SK-N-SH (cell line): ENCODE measurements around the gene SPTBN1. TPM values are rescaled to one million over a fixed set of nuclear protein-coding genes. Genes with fewer than 3 reads are reported as not detected.
"Not testable (repeated sequence)": the region's sequence is repeated elsewhere in the genome, so short reads cannot be mapped to it uniquely, and the experiment has no call there.

Source experiments
- CTCF ChIA-PET: fragments of 300-600, 350-600 bp; formaldehyde crosslinking; extraction: SDS; loops from one replicate; lab custom pipeline; 2021; lab: Yijun Ruan, JAX
- POLR2A ChIA-PET: fragments of 350-600 bp; sonication (Branson Sonifier 250); formaldehyde crosslinking; extraction: SDS; loops from one replicate; lab custom pipeline; 2020; ENCODE audit warnings: antibody characterized with exemption, inconsistent platforms; lab: Yijun Ruan, JAX
- DNase-seq: peaks from one replicate; pipeline ENCODE4 v3.0.0; 2012
- H2AFZ ChIP-seq: fragments of 200-600 bp; sonication (generic); 2 replicates; pipeline ENCODE4 v1.8.1; 2016; ENCODE audit warnings: antibody characterized with exemption, mild to moderate bottlenecking, low read depth
- H3F3A ChIP-seq: fragments of 200-600 bp; sonication (generic); replicated peaks from 2 replicates; pipeline ENCODE3; 2016; ENCODE audit warnings: antibody characterized with exemption, mild to moderate bottlenecking; ENCODE audit not compliant: insufficient read depth
- H3K27ac ChIP-seq, 2 experiments: fragments of 200-500 bp in 1 of 2; fragments of 200-600 bp in 1 of 2; sonication (Bioruptor generic) in 1 of 2; sonication (generic), shearing (Covaris generic) in 1 of 2; 2 replicates each; pipeline versions ENCODE4 v1.5.1 to v1.6.1; 2014 to 2016; ENCODE audit warnings: low read depth in 2 of 2, inconsistent platforms in 1 of 2, low read length in 1 of 2, mild to moderate bottlenecking in 1 of 2, mixed read lengths in 1 of 2
- H3K27me3 ChIP-seq: fragments of 200-600 bp; sonication (generic), shearing (Covaris generic); 2 replicates; pipeline ENCODE4 v1.6.1; 2016; ENCODE audit warnings: mixed run types; ENCODE audit not compliant: insufficient read depth
- H3K36me3 ChIP-seq, 2 experiments: fragments of 200-500 bp in 1 of 2; fragments of 200-600 bp in 1 of 2; sonication (Bioruptor generic) in 1 of 2; sonication (generic) in 1 of 2; replicated peaks in 1 of 2; 2 replicates each; pipeline versions ENCODE3 to v1.5.1; 2014 to 2016; ENCODE audit warnings: low read length in 1 of 2, mild to moderate bottlenecking in 1 of 2; ENCODE audit not compliant: insufficient read depth in 2 of 2, control insufficient read depth in 1 of 2
- H3K4me1 ChIP-seq, 2 experiments: fragments of 200-500 bp in 1 of 2; fragments of 200-600 bp in 1 of 2; sonication (Bioruptor generic) in 1 of 2; sonication (generic), shearing (Covaris generic) in 1 of 2; 2 replicates each; pipeline versions ENCODE4 v1.5.1 to v1.6.1; 2014 to 2016; ENCODE audit warnings: low read depth in 1 of 2, low read length in 1 of 2, mixed run types in 1 of 2; ENCODE audit not compliant: insufficient read depth in 2 of 2, control insufficient read depth in 1 of 2
- H3K4me2 ChIP-seq: fragments of 200-600 bp; sonication (generic), shearing (Covaris generic); 2 replicates; pipeline ENCODE4 v1.6.1; 2017; ENCODE audit warnings: mixed run types
- H3K4me3 ChIP-seq, 2 experiments: fragments of 200-500 bp in 1 of 2; fragments of 200-600 bp in 1 of 2; sonication (Bioruptor generic) in 1 of 2; sonication (generic), shearing (Covaris generic) in 1 of 2; 2 replicates each; pipeline versions ENCODE4 v1.5.1 to v1.8.1; 2014 to 2016; ENCODE audit warnings: low read depth in 2 of 2, inconsistent platforms in 1 of 2, low read length in 1 of 2, mild to moderate bottlenecking in 1 of 2, mixed read lengths in 1 of 2, moderate library complexity in 1 of 2
- H3K79me2 ChIP-seq: fragments of 200-600 bp; sonication (generic); 2 replicates; pipeline ENCODE4 v1.8.1; 2017; ENCODE audit warnings: mild to moderate bottlenecking; ENCODE audit not compliant: insufficient read depth
- H3K9ac ChIP-seq: fragments of 200-600 bp; sonication (generic); 2 replicates; pipeline ENCODE4 v1.6.1; 2017; ENCODE audit warnings: mixed run types
- H3K9me2 ChIP-seq: fragments of 200-600 bp; sonication (generic); 2 replicates; pipeline ENCODE4 v1.6.1; 2017; ENCODE audit warnings: mixed run types
- H3K9me3 ChIP-seq: fragments of 200-600 bp; sonication (generic); 2 replicates; pipeline ENCODE4 v1.6.1; 2017; ENCODE audit warnings: mixed run types, mild to moderate bottlenecking, moderate library complexity
- H4K20me1 ChIP-seq: fragments of 200-600 bp; sonication (generic); 2 replicates; pipeline ENCODE4 v1.6.1; 2017; ENCODE audit warnings: mild to moderate bottlenecking, mixed run types; ENCODE audit not compliant: insufficient read depth
- EP300 ChIP-seq, 2 experiments: IDR thresholded peaks; 2 replicates each; pipeline versions ENCODE4 v1.4.0 to v1.6.1; 2012; ENCODE audit warnings: borderline replicate concordance in 1 of 2, low read depth in 1 of 2, low read length in 1 of 2
- FOSL2 ChIP-seq: IDR thresholded peaks from 2 replicates; pipeline ENCODE4 v1.4.0; 2012; ENCODE audit warnings: low read depth, mild to moderate bottlenecking, moderate library complexity, borderline replicate concordance
- FOXJ3 ChIP-seq: sonication (generic); formaldehyde crosslinking; IDR thresholded peaks from 2 replicates; pipeline ENCODE4 v1.5.1; 2020; ENCODE audit warnings: mild to moderate bottlenecking, missing genetic modification reagents
- GATA2 ChIP-seq: sonication (generic); formaldehyde crosslinking; IDR thresholded peaks from 2 replicates; pipeline ENCODE4 v1.5.0; 2020; ENCODE audit warnings: mild to moderate bottlenecking, missing genetic modification reagents
- JUND ChIP-seq: IDR thresholded peaks from 2 replicates; pipeline ENCODE4 v1.4.0; 2012
- MEF2A ChIP-seq: IDR thresholded peaks from 2 replicates; pipeline ENCODE4 v1.4.0; 2012; ENCODE audit warnings: low read depth, borderline replicate concordance
- MXI1 ChIP-seq: IDR thresholded peaks from 2 replicates; pipeline ENCODE4 v1.6.1; 2012; ENCODE audit warnings: mild to moderate bottlenecking, low read depth, low read length, improper control_type of control experiment
- PBX3 ChIP-seq: IDR thresholded peaks from 2 replicates; pipeline ENCODE4; 2012
- POLR2AphosphoS5 ChIP-seq: IDR thresholded peaks from 2 replicates; pipeline ENCODE4 v1.6.1; 2012; ENCODE audit warnings: low read depth, low read length
- RCOR1 ChIP-seq: fragments of 150-350 bp; IDR thresholded peaks from 2 replicates; pipeline ENCODE4 v1.6.1; 2017; ENCODE audit warnings: antibody characterized with exemption, low read length
- RFX5 ChIP-seq: IDR thresholded peaks from 2 replicates; pipeline ENCODE4 v1.6.1; 2012; ENCODE audit warnings: mild to moderate bottlenecking, improper control_type of control experiment, low read length
- RXRA ChIP-seq: IDR thresholded peaks from 2 replicates; pipeline ENCODE4 v1.4.0; 2012; ENCODE audit warnings: low read depth, mild to moderate bottlenecking, borderline replicate concordance
- TCF12 ChIP-seq: IDR thresholded peaks from 2 replicates; pipeline ENCODE4 v1.4.0; 2012
- WGBS: methylation state at CpG from one replicate; pipeline ENCODE4 v1.1.6; 2017; ENCODE audit warnings: low lambda C conversion rate; 5-methylcytosine and 5-hydroxymethylcytosine counted together
- polyA plus RNA-seq, 3 experiments: library from polyadenylated mRNA; depleted of rRNA; stranded (reverse); fragments of >200 nt; gene quantifications; 2 replicates each; pipeline ENCODE4 v1.2.3, GENCODE V29; 2012
- TF ChIP-seq, protein P1 (sequence below): fragments of 150-350 bp; IDR thresholded peaks from 2 replicates; pipeline ENCODE4 v1.6.1; 2016; ENCODE audit warnings: mild to moderate bottlenecking, low read depth, low read length

The SPTBN1 gene
- polyA plus RNA-seq, 1 of the 3 experiments (the other 2 are of a cell fraction): 29.1 TPM

- Histone ChIP-seq H3K9me3 (no peaks in the 10 kb centered on the region), H3K9me2 (no peaks in the 10 kb centered on the region), H3F3A (no peaks in the 10 kb centered on the region), H3K9ac (no peak overlapping the region), H3K36me3 (no peaks in the 10 kb centered on the region), H2AFZ (no peak overlapping the region), H3K4me3 (no peak overlapping the region), H3K27me3 (no peaks in the 10 kb centered on the region), H3K4me2 (no peak overlapping the region), H4K20me1 (peaks cover 58% of the 10 kb centered on the region), H3K27ac (no peak overlapping the region), H3K79me2 (peaks cover 92% of the 10 kb centered on the region), H3K4me1 (peaks cover 0 to 28% of the 10 kb centered on the region in 2 experiments; a peak in 2 of 4 replicates)
- 80% methylated on average over 2 of the region's 2 CpGs for WGBS
- DNase-seq: no peak
- ChIA-PET POLR2A (no interaction called here), CTCF (interaction anchor here (1.0 to 2.3 kb wide), 4 partner anchors 18 to 398 kb away, joined by 3 to 8 read pairs (median 3); no protein-coding TSS in a partner anchor)
- TF ChIP-seq PBX3: no peak
- no peak for TF ChIP-seq TCF12
These were observed 48.7 kb downstream of the SPTBN1 start for GRCh38 chr2:54504866-54505265.

DNA sequence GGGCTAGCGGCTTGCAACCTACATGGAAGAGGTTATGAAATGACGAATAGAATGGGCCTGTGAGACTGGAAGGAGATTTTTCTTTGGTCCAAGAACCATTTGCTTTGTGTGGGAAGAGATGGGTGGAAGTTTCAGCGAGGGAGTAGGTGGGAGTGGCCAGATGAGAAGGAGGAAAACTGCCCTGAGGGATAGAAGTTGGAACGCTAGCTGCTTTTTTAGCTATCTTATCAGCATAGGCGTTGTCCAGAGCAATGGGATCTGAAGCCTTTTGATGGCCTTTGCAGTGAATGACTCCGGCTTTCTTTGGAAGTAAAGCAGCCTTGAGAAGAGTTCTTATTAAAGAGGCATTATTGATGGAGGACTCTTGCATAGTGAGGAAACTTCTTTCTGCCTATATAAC lies 52.4 kb downstream of the SPTBN1 start:
- ChIA-PET POLR2A (no interaction called here), CTCF (interaction anchor here (1.0 kb wide), 1 partner anchor 302 kb away, joined by 3 read pairs; no protein-coding TSS in a partner anchor)
- H3K9ac ChIP-seq: no peak overlapping the region
- H3K27me3 ChIP-seq: no peaks in the 10 kb centered on the region
- H3K27ac ChIP-seq: no peak overlapping the region
- H3K79me2 ChIP-seq: peaks cover 92% of the 10 kb centered on the region
- WGBS: 95% methylated on average over 6 of the region's 6 CpGs
- no peaks in the 10 kb centered on the region for H3F3A ChIP-seq
- TF ChIP-seq GATA2 (CRISPR knock-in tag) (no peak), RCOR1 (no peak), RXRA (no peak), MXI1 (no peak), JUND (no peak), RFX5 (no peak), FOSL2 (no peak), POLR2AphosphoS5 (no peak), FOXJ3 (no peak), EP300 (IDR thresholded peaks at IDR 0.05; ENCODE audit: borderline replicate concordance in 1 of 2, low read depth in 1 of 2, low read length in 1 of 2) (no peak), MEF2A (no peak)
- TF ChIP-seq, protein P1, sequence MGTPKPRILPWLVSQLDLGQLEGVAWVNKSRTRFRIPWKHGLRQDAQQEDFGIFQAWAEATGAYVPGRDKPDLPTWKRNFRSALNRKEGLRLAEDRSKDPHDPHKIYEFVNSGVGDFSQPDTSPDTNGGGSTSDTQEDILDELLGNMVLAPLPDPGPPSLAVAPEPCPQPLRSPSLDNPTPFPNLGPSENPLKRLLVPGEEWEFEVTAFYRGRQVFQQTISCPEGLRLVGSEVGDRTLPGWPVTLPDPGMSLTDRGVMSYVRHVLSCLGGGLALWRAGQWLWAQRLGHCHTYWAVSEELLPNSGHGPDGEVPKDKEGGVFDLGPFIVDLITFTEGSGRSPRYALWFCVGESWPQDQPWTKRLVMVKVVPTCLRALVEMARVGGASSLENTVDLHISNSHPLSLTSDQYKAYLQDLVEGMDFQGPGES: no peak
- TF ChIP-seq, all 33 proteins: peak for 0
- Histone ChIP-seq H3K4me1 (peaks cover 0 to 6% of the 10 kb centered on the region in 2 experiments; a peak in 2 of 4 replicates), H3K9me3 (no peaks in the 10 kb centered on the region), H3K36me3 (no peaks in the 10 kb centered on the region), H3K4me2 (no peak overlapping the region), H3K9me2 (no peaks in the 10 kb centered on the region), H3K4me3 (no peak overlapping the region), H2AFZ (no peak overlapping the region), H4K20me1 (peaks cover 38% of the 10 kb centered on the region)
- DNase-seq: no peak

- Histone ChIP-seq H3K79me2 (peaks cover 92% of the 10 kb centered on the region), H4K20me1 (peaks cover 38% of the 10 kb centered on the region)
- H3K4me1 ChIP-seq, H3K9me3 ChIP-seq, H3K9ac ChIP-seq, POLR2A ChIA-PET, H3K4me2 ChIP-seq, H3K27ac ChIP-seq, H3K36me3 ChIP-seq, H3K9me2 ChIP-seq, H3F3A ChIP-seq, H2AFZ ChIP-seq, H3K4me3 ChIP-seq, DNase-seq, H3K27me3 ChIP-seq: not testable (repeated sequence)
- WGBS: 97% methylated on average over 5 of the region's 5 CpGs
- CTCF ChIA-PET: interaction anchor here (1.0 kb wide), 1 partner anchor 302 kb away, joined by 3 read pairs; no protein-coding TSS in a partner anchor
These were observed 52.9 kb downstream of the SPTBN1 start for GRCh38 chr2:54509043-54509442.
